ENCODE results near the gene ERGIC2.

ERGIC2 gene

GRCh38 chr12:29380536-29381523 lies at the start of gene ERGIC2:
Gene ERGIC2, minus strand, starts transcription at chr12:29381172. Its CDS starts 9,539 bp downstream, at chr12:29371633.
- DNase-seq = peak; percentile 86
- Mint-ChIP-seq H3K9me3 (peaks cover 4% of the 10 kb centered on the region), H3K4me3 (peak within 1 kb of the TSS; percentile 95), H3K36me3 (ENCODE audit: low read depth) (peaks cover 29% of the 10 kb centered on the region), H3K27ac (peak within 1 kb of the TSS; percentile 99), H3K27me3 (ENCODE audit: low read depth, poor library complexity) (peaks cover 11% of the 10 kb centered on the region), H3K4me1 (peaks cover 28% of the 10 kb centered on the region)
- no peak for TF ChIP-seq CTCF (IDR thresholded peaks at IDR 0.05)

GRCh38 chr12:29430716-29431044 lies 49.7 kb upstream of the ERGIC2 start:
- Mint-ChIP-seq H3K9me3 (no peaks in the 10 kb centered on the region), H3K27ac (no peak overlapping the region), H3K36me3 (ENCODE audit: low read depth) (no peaks in the 10 kb centered on the region), H3K4me1 (no peaks in the 10 kb centered on the region), H3K4me3 (no peak overlapping the region), H3K27me3 (ENCODE audit: low read depth, poor library complexity) (peaks cover 5% of the 10 kb centered on the region)
- DNase-seq = no peak
- no peak for TF ChIP-seq CTCF (IDR thresholded peaks at IDR 0.05)

GRCh38 chr12:29429999-29430715 lies 49.2 kb upstream of the ERGIC2 start:
- no peaks in the 10 kb centered on the region for H3K36me3 Mint-ChIP-seq (ENCODE audit: low read depth)
- H3K9me3 Mint-ChIP-seq = no peaks in the 10 kb centered on the region
- no peak for DNase-seq
- H3K27ac Mint-ChIP-seq = no peak overlapping the region
- H3K4me1 Mint-ChIP-seq = no peaks in the 10 kb centered on the region
- no peak for TF ChIP-seq CTCF (IDR thresholded peaks at IDR 0.05)
- H3K4me3 Mint-ChIP-seq = no peak overlapping the region
- H3K27me3 Mint-ChIP-seq (ENCODE audit: low read depth, poor library complexity) = peaks cover 5% of the 10 kb centered on the region

GRCh38 chr12:29428633-29429032 lies 47.7 kb upstream of the ERGIC2 start:
- DNase-seq = no peak
- TF ChIP-seq CTCF (IDR thresholded peaks at IDR 0.05) = no peak

GRCh38 chr12:29427964-29428363 lies 47.0 kb upstream of the ERGIC2 start:
- Mint-ChIP-seq H3K27ac (no peak overlapping the region), H3K4me3 (no peak overlapping the region), H3K27me3 (ENCODE audit: low read depth, poor library complexity) (peaks cover 5% of the 10 kb centered on the region), H3K9me3 (no peaks in the 10 kb centered on the region), H3K36me3 (ENCODE audit: low read depth) (no peaks in the 10 kb centered on the region), H3K4me1 (no peaks in the 10 kb centered on the region)
- no peak for DNase-seq
- TF ChIP-seq CTCF (IDR thresholded peaks at IDR 0.05) = peak; percentile 15

More at GRCh38 chr12:29428633-29429032, 47.7 kb upstream of the ERGIC2 start:
- no peak overlapping the region for H3K4me3 Mint-ChIP-seq
- H3K27me3 Mint-ChIP-seq (ENCODE audit: low read depth, poor library complexity) = peaks cover 5% of the 10 kb centered on the region
- no peaks in the 10 kb centered on the region for H3K4me1 Mint-ChIP-seq
- no peaks in the 10 kb centered on the region for H3K9me3 Mint-ChIP-seq
- no peaks in the 10 kb centered on the region for H3K36me3 Mint-ChIP-seq (ENCODE audit: low read depth)
- H3K27ac Mint-ChIP-seq = no peak overlapping the region

Data from nephron progenitor cell (in vitro differentiated cells).